Liver (tissue), 9 donors: Measurements from ENCODE around the gene PITRM1. TPM values are rescaled to one million over a fixed set of nuclear protein-coding genes. Genes with fewer than 3 reads are reported as not detected.

Experiments used
- DNase-seq: peaks from one replicate; pipeline ENCODE4 v3.0.0-alpha.2; 2017; ENCODE audit warnings: low spot score
- H3K27ac ChIP-seq, 2 donors: one replicate each; pipeline ENCODE4 v1.7.0; 2013; ENCODE audit warnings: inconsistent platforms in 2 of 2, low read length in 2 of 2, control low read depth in 1 of 2, low read depth in 1 of 2, mild to moderate bottlenecking in 1 of 2
- H3K27me3 ChIP-seq, 4 donors: one replicate each; pipeline versions ENCODE4 v1.6.1 to v1.7.0; 2013; ENCODE audit warnings: low read length in 3 of 4, inconsistent platforms in 1 of 4, mild to moderate bottlenecking in 1 of 4, moderate library complexity in 1 of 4; ENCODE audit not compliant: control insufficient read depth in 4 of 4, insufficient read depth in 4 of 4
- H3K36me3 ChIP-seq, 4 donors: one replicate each; pipeline versions ENCODE4 v1.6.1 to v1.7.0; 2013; ENCODE audit warnings: low read length in 3 of 4, mild to moderate bottlenecking in 3 of 4, low read depth in 1 of 4, moderate library complexity in 1 of 4; ENCODE audit not compliant: control insufficient read depth in 4 of 4, insufficient read depth in 3 of 4
- H3K4me1 ChIP-seq, 4 donors: one replicate each; pipeline versions ENCODE4 v1.6.1 to v1.7.0; 2013; ENCODE audit warnings: low read length in 3 of 4, mild to moderate bottlenecking in 3 of 4, moderate library complexity in 1 of 4; ENCODE audit not compliant: control insufficient read depth in 4 of 4, insufficient read depth in 4 of 4
- H3K4me3 ChIP-seq, 3 donors: one replicate each; pipeline versions ENCODE4 v1.6.1 to v1.7.0; 2013; ENCODE audit warnings: low read length in 3 of 3, control low read depth in 1 of 3, low read depth in 1 of 3, mild to moderate bottlenecking in 1 of 3
- H3K9ac ChIP-seq, 2 donors: one replicate each; pipeline ENCODE4 v1.7.0; 2013; ENCODE audit warnings: low read length in 2 of 2, mild to moderate bottlenecking in 2 of 2, moderate library complexity in 2 of 2, control low read depth in 1 of 2, low read depth in 1 of 2
- H3K9me3 ChIP-seq, 4 donors: one replicate each; pipeline versions ENCODE4 v1.6.1 to v1.7.0; 2013; ENCODE audit warnings: low read length in 3 of 4; ENCODE audit not compliant: control insufficient read depth in 4 of 4
- EGR1 ChIP-seq, 2 donors: IDR thresholded peaks; 2 replicates each; pipeline ENCODE4 v1.6.1; 2016 to 2018; ENCODE audit warnings: antibody characterized with exemption in 2 of 2, low read depth in 2 of 2
- FOXA1 ChIP-seq: IDR thresholded peaks from 2 replicates; pipeline ENCODE4 v1.6.1; 2016; ENCODE audit warnings: antibody characterized with exemption
- FOXA2 ChIP-seq: IDR thresholded peaks from 2 replicates; pipeline ENCODE4 v1.6.1; 2016; ENCODE audit warnings: antibody characterized with exemption
- GABPA ChIP-seq, 2 donors: IDR thresholded peaks in 1 of 2; conservative IDR thresholded peaks in 1 of 2; 2 replicates each; pipeline ENCODE4 v1.6.1; 2016; ENCODE audit warnings: antibody characterized with exemption in 2 of 2, mild to moderate bottlenecking in 1 of 2, moderate library complexity in 1 of 2
- HNF4A ChIP-seq, 2 donors: conservative IDR thresholded peaks; 2 replicates each; pipeline ENCODE4 v1.6.1; 2016; ENCODE audit warnings: antibody characterized with exemption in 2 of 2, mild to moderate bottlenecking in 2 of 2
- HNF4G ChIP-seq: IDR thresholded peaks from 2 replicates; pipeline ENCODE4 v1.6.1; 2016; ENCODE audit warnings: antibody characterized with exemption
- JUND ChIP-seq, 2 donors: IDR thresholded peaks; 2 replicates each; pipeline ENCODE4 v1.6.1; 2016; ENCODE audit warnings: antibody characterized with exemption in 2 of 2
- NR2F2 ChIP-seq: IDR thresholded peaks from 2 replicates; pipeline ENCODE4 v1.6.1; 2016; ENCODE audit warnings: antibody characterized with exemption
- RAD21 ChIP-seq, 2 donors: IDR thresholded peaks; 2 replicates each; pipeline ENCODE4 v1.6.1; 2016; ENCODE audit warnings: antibody characterized with exemption in 2 of 2, mild to moderate bottlenecking in 2 of 2
- RXRA ChIP-seq, 2 donors: IDR thresholded peaks; 2 replicates each; pipeline ENCODE4 v1.6.1; 2017 to 2018; ENCODE audit warnings: antibody characterized with exemption in 2 of 2, mild to moderate bottlenecking in 1 of 2
- SP1 ChIP-seq: IDR thresholded peaks from 2 replicates; pipeline ENCODE4 v1.6.1; 2018; ENCODE audit warnings: antibody characterized with exemption, mild to moderate bottlenecking
- TAF1 ChIP-seq: conservative IDR thresholded peaks from 2 replicates; pipeline ENCODE4 v1.6.1; 2016; ENCODE audit warnings: antibody characterized with exemption, mild to moderate bottlenecking
- YY1 ChIP-seq: IDR thresholded peaks from 2 replicates; pipeline ENCODE4 v1.6.1; 2016; ENCODE audit warnings: antibody characterized with exemption, mild to moderate bottlenecking
- WGBS: extraction: QIAGEN DNeasy Blood & Tissue Kit; methylation state at CpG from one replicate; pipeline ENCODE4 v1.1.7; 2013; 5-methylcytosine and 5-hydroxymethylcytosine counted together
- polyA plus RNA-seq, 2 donors: library from polyadenylated mRNA; stranded (reverse) in 1 of 2; unstranded in 1 of 2; fragments of 200-250 nt in 1 of 2; fragments of >200 nt in 1 of 2; fragmentation: Nextera tagmentation in 1 of 2; extraction: Ambion mirVana in 1 of 2; gene quantifications; one replicate each; pipeline versions ENCODE4 v1.2.1 to v1.2.3, GENCODE V29; 2013 to 2015
- total RNA-seq, 2 donors: library from RNA; depleted of rRNA; stranded (reverse); fragments of >200 nt; gene quantifications; one replicate each; pipeline ENCODE4 v1.2.3, GENCODE V29; 2014
- TF ChIP-seq, protein P1 (sequence below): IDR thresholded peaks from 2 replicates; pipeline ENCODE4 v1.6.1; 2016; ENCODE audit warnings: antibody characterized with exemption
- TF ChIP-seq, protein P2 (sequence below): IDR thresholded peaks from 2 replicates; pipeline ENCODE4 v1.6.1; 2016; ENCODE audit warnings: antibody characterized with exemption
- TF ChIP-seq, protein P3 (sequence below): fragments of 150-350 bp; IDR thresholded peaks from 2 replicates; pipeline ENCODE4 v1.5.1; 2017; ENCODE audit warnings: improper control_type of control experiment, low read depth, low read length; ENCODE audit not compliant: missing input control
- TF ChIP-seq, protein P4 (sequence below): IDR thresholded peaks from 2 replicates; pipeline ENCODE4 v1.6.1; 2016; ENCODE audit warnings: antibody characterized with exemption, mild to moderate bottlenecking
- TF ChIP-seq, protein P5 (sequence below): IDR thresholded peaks from 2 replicates; pipeline ENCODE4 v1.6.1; 2016; ENCODE audit warnings: antibody characterized with exemption
- donor health status: healthy.
- donor health status: healthy.
- donor health status: healthy.
- donor health status: healthy.
- donor health status: healthy.

PITRM1 gene
- total and polyA plus RNA-seq, 4 donors: 21.1 to 43.1 (median 27.7) TPM

DNA sequence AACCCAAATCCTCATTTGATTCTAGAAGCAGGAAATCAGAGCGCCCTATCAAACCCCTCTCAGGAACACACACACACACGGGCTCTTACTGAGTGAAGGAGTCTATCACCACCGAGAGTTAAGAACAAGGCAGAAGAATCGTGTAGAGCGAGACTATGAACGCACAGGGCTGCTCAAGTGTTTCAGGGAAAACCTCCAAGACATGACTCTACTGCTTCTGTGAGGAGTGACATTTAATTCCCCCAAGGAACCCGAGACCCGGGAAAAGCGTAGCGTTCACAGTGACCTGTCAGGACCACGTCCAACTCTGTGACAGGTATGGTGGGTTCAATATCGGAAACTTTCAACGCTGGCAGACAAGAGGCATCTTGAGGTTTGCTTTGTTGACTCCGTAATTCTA lies 21.6 kb downstream of the PITRM1 start:
- Histone ChIP-seq H3K4me3 (no peak overlapping the region), H3K27me3 (no peaks in the 10 kb centered on the region), H3K9me3 (no peaks in the 10 kb centered on the region), H3K4me1 (no peaks in the 10 kb centered on the region), H3K27ac (no peak overlapping the region), H3K36me3 (peaks cover 16 to 90% (median 64%) of the 10 kb centered on the region in 4 donors), H3K9ac (no peak overlapping the region)
- 97% methylated on average over 14 of the region's 14 CpGs for WGBS
- TF ChIP-seq HNF4A (conservative IDR thresholded peaks at IDR 0.05) (no peak), RAD21 (IDR thresholded peaks at IDR 0.05) (no peak), FOXA1 (no peak), TAF1 (no peak), NR2F2 (no peak), FOXA2 (no peak), HNF4G (no peak), YY1 (no peak)
- TF ChIP-seq, protein P1, sequence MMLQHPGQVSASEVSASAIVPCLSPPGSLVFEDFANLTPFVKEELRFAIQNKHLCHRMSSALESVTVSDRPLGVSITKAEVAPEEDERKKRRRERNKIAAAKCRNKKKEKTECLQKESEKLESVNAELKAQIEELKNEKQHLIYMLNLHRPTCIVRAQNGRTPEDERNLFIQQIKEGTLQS: no peak
- TF ChIP-seq, protein P2, sequence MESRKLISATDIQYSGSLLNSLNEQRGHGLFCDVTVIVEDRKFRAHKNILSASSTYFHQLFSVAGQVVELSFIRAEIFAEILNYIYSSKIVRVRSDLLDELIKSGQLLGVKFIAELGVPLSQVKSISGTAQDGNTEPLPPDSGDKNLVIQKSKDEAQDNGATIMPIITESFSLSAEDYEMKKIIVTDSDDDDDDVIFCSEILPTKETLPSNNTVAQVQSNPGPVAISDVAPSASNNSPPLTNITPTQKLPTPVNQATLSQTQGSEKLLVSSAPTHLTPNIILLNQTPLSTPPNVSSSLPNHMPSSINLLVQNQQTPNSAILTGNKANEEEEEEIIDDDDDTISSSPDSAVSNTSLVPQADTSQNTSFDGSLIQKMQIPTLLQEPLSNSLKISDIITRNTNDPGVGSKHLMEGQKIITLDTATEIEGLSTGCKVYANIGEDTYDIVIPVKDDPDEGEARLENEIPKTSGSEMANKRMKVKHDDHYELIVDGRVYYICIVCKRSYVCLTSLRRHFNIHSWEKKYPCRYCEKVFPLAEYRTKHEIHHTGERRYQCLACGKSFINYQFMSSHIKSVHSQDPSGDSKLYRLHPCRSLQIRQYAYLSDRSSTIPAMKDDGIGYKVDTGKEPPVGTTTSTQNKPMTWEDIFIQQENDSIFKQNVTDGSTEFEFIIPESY: no peak
- TF ChIP-seq, protein P3, sequence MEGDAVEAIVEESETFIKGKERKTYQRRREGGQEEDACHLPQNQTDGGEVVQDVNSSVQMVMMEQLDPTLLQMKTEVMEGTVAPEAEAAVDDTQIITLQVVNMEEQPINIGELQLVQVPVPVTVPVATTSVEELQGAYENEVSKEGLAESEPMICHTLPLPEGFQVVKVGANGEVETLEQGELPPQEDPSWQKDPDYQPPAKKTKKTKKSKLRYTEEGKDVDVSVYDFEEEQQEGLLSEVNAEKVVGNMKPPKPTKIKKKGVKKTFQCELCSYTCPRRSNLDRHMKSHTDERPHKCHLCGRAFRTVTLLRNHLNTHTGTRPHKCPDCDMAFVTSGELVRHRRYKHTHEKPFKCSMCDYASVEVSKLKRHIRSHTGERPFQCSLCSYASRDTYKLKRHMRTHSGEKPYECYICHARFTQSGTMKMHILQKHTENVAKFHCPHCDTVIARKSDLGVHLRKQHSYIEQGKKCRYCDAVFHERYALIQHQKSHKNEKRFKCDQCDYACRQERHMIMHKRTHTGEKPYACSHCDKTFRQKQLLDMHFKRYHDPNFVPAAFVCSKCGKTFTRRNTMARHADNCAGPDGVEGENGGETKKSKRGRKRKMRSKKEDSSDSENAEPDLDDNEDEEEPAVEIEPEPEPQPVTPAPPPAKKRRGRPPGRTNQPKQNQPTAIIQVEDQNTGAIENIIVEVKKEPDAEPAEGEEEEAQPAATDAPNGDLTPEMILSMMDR: no peak
- TF ChIP-seq, protein P4, sequence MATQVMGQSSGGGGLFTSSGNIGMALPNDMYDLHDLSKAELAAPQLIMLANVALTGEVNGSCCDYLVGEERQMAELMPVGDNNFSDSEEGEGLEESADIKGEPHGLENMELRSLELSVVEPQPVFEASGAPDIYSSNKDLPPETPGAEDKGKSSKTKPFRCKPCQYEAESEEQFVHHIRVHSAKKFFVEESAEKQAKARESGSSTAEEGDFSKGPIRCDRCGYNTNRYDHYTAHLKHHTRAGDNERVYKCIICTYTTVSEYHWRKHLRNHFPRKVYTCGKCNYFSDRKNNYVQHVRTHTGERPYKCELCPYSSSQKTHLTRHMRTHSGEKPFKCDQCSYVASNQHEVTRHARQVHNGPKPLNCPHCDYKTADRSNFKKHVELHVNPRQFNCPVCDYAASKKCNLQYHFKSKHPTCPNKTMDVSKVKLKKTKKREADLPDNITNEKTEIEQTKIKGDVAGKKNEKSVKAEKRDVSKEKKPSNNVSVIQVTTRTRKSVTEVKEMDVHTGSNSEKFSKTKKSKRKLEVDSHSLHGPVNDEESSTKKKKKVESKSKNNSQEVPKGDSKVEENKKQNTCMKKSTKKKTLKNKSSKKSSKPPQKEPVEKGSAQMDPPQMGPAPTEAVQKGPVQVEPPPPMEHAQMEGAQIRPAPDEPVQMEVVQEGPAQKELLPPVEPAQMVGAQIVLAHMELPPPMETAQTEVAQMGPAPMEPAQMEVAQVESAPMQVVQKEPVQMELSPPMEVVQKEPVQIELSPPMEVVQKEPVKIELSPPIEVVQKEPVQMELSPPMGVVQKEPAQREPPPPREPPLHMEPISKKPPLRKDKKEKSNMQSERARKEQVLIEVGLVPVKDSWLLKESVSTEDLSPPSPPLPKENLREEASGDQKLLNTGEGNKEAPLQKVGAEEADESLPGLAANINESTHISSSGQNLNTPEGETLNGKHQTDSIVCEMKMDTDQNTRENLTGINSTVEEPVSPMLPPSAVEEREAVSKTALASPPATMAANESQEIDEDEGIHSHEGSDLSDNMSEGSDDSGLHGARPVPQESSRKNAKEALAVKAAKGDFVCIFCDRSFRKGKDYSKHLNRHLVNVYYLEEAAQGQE: no peak
- DNase-seq: no peak

DNA sequence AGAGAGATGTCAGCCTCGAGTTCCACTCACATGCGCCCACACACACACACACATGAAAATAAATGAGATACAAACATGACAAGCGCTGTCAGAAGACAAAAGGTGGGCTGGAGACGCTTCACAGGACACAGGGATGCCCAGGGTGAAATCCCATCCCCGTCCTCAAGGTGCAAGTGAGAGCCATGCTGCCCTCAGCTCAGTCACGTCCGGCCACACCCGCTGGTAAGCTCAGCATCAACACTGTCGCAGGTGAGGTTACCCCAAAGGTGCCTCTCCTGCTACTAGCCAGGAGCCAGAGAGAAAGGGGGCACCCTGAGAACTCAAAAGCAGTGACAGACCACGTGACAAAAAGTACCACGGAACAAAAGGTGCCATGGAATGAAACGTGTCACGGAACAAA lies 22.2 kb downstream of the PITRM1 start:
- DNase-seq: no peak
- WGBS: 94% methylated on average over 13 of the region's 13 CpGs
- Histone ChIP-seq H3K36me3 (peaks cover 17 to 93% (median 65%) of the 10 kb centered on the region in 4 donors), H3K4me1 (no peaks in the 10 kb centered on the region), H3K27ac (no peak overlapping the region), H3K27me3 (no peaks in the 10 kb centered on the region), H3K9me3 (no peaks in the 10 kb centered on the region), H3K4me3 (no peak overlapping the region), H3K9ac (no peak overlapping the region)
- TF ChIP-seq JUND (IDR thresholded peaks at IDR 0.05) (no peak), FOXA1 (no peak), YY1 (no peak), EGR1 (IDR thresholded peaks at IDR 0.05; ENCODE audit: low read depth in 2 of 2) (no peak), NR2F2 (no peak), GABPA (IDR thresholded peaks at IDR 0.05 in 1 of 2, conservative IDR thresholded peaks at IDR 0.05 in 1 of 2) (no peak), TAF1 (no peak), SP1 (no peak), HNF4G (no peak), RXRA (IDR thresholded peaks at IDR 0.05) (no peak), HNF4A (conservative IDR thresholded peaks at IDR 0.05) (no peak), FOXA2 (no peak), RAD21 (IDR thresholded peaks at IDR 0.05) (no peak)
- TF ChIP-seq, protein P4: no peak
- TF ChIP-seq, protein P2: no peak
- TF ChIP-seq, protein P1: no peak
- TF ChIP-seq, protein P5, sequence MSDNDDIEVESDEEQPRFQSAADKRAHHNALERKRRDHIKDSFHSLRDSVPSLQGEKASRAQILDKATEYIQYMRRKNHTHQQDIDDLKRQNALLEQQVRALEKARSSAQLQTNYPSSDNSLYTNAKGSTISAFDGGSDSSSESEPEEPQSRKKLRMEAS: no peak
